Neural progenitor cell (in vitro differentiated cells): ENCODE data around the gene DNER.

Experiments used
- CTCF ChIP-seq: fragments of 200-600 bp; sonication (generic); IDR thresholded peaks from 2 replicates; pipeline ENCODE4 v1.5.1; 2017; ENCODE audit warnings: antibody characterized with exemption, mild to moderate bottlenecking
- EZH2 ChIP-seq: fragments of 200-600 bp; sonication (generic); IDR thresholded peaks from 2 replicates; pipeline ENCODE4 v1.6.1; 2017; ENCODE audit warnings: antibody characterized with exemption, mild to moderate bottlenecking, moderate library complexity

GRCh38 chr2:229691631-229692030 is 22.7 kb downstream of the DNER start:
- TF ChIP-seq CTCF: no peak
- no peak for TF ChIP-seq EZH2
